Tibial nerve (tissue), 4 donors: ENCODE results near the gene MUC2. TPM values are rescaled to one million over a fixed set of nuclear protein-coding genes. Genes with fewer than 3 reads are reported as not detected.

Experiments used
- DNase-seq, 2 donors: peaks; one replicate each; pipeline ENCODE4 v3.0.0-alpha.2; 2019; ENCODE audit warnings: low spot score in 2 of 2
- H3K27ac ChIP-seq, 4 donors: fragments of 200-600 bp; sonication (generic) in 3 of 4; one replicate each; pipeline ENCODE4 v1.5.1; 2017 to 2019; ENCODE audit warnings: mild to moderate bottlenecking in 1 of 4
- H3K27me3 ChIP-seq, 2 donors: fragments of 200-600 bp; sonication (generic) in 1 of 2; one replicate each; pipeline versions ENCODE4 v1.5.1 to v1.6.0; 2017 to 2019
- H3K36me3 ChIP-seq, 3 donors: fragments of 200-600 bp; sonication (generic); one replicate each; pipeline ENCODE4 v1.5.1; 2018 to 2019
- H3K4me1 ChIP-seq, 4 donors: fragments of 200-600 bp; sonication (generic) in 3 of 4; one replicate each; pipeline ENCODE4 v1.5.1; 2017 to 2019
- H3K4me3 ChIP-seq, 4 donors: fragments of 200-600 bp; sonication (generic) in 3 of 4; one replicate each; pipeline ENCODE4 v1.5.1; 2017 to 2019; ENCODE audit warnings: mild to moderate bottlenecking in 1 of 4, moderate library complexity in 1 of 4
- H3K9me3 ChIP-seq, 4 donors: fragments of 200-600 bp; sonication (generic) in 3 of 4; one replicate each; pipeline ENCODE4 v1.5.1; 2017 to 2019
- EP300 ChIP-seq, 2 donors: sonication (generic); formaldehyde crosslinking; IDR thresholded peaks; one replicate each; pipeline ENCODE4 v1.6.1; 2017; ENCODE audit warnings: antibody characterized with exemption in 2 of 2, mild to moderate bottlenecking in 1 of 2
- POLR2A ChIP-seq, 2 donors: fragments of 450-650 bp; IDR thresholded peaks; one replicate each; pipeline ENCODE4 v1.6.1; 2017; ENCODE audit warnings: antibody characterized with exemption in 2 of 2, mild to moderate bottlenecking in 2 of 2, moderate library complexity in 2 of 2
- WGBS, 2 donors: methylation state at CpG; one replicate each; pipeline ENCODE4 v1.1.5; 2018; 5-methylcytosine and 5-hydroxymethylcytosine counted together
- total RNA-seq, 4 donors: library from RNA; depleted of rRNA; stranded (reverse); fragments of >200 nt; gene quantifications; one replicate each; pipeline ENCODE4 v1.1.0, GENCODE V29; 2016
- TF ChIP-seq, protein P1 (sequence below), 5 experiments: fragments of 200-600 bp in 3 of 5; fragments of 450-650 bp in 2 of 5; sonication (generic) in 3 of 5; IDR thresholded peaks; one replicate each; pipeline ENCODE4 v1.5.1; 2016 to 2019; ENCODE audit warnings: antibody characterized with exemption in 5 of 5, mild to moderate bottlenecking in 3 of 5, moderate library complexity in 2 of 5

MUC2 gene
- total RNA-seq, 4 donors from 2014 or later: not detected

DNA sequence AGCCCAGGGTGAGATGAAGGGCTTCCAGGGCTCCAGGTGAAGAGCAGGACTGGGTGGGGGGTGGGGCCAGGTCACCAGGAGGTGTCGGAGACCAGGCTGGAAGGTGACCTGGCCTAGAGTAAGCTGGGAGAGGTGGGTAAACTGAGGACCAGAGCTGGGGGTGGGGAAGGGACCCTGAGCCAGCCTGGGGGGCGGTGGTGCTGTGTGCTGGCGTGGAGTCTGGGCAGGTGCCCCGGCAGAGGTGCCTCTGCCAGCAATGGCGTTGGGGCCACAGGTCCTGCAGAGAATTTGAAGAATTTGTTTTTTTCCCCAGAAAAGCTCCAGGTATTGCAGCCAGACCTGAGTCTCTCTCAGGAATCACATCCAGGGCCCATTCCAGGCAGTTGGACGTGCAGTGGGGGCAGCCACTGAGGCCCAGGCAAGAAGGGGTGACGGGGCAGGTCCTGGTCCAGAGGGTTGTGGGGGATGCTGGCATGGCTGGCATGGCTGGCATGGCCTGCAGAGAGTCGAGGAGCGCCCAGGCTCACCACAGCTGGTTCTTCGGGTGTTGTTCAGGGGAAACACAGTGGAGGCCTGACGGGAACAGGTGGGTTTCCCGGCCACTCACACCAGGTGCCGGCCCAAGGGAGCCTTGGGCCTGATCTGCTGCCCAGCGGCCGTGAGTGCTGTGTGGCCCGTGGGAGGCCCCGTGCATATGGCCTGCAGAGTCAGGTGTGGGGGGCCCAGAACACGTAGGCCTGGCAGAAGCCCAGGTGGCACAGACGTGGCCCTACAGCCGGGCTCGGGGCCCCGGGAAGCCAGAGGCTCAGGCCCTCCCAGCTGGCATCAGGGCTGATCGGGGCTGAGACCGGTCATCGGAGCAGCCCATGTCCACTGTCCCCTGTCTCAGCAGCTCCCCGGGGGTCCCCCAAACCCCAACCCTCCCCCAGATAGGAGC lies 31.8 kb upstream of the MUC2 start:
- H3K27me3 ChIP-seq: peaks cover 0 to 51% of the 10 kb centered on the region in 2 donors
- H3K9me3 ChIP-seq: no peaks in the 10 kb centered on the region
- no peaks in the 10 kb centered on the region for H3K4me1 ChIP-seq
- DNase-seq: no peak
- no peak for TF ChIP-seq POLR2A (IDR thresholded peaks at IDR 0.05)
- TF ChIP-seq, protein P1, sequence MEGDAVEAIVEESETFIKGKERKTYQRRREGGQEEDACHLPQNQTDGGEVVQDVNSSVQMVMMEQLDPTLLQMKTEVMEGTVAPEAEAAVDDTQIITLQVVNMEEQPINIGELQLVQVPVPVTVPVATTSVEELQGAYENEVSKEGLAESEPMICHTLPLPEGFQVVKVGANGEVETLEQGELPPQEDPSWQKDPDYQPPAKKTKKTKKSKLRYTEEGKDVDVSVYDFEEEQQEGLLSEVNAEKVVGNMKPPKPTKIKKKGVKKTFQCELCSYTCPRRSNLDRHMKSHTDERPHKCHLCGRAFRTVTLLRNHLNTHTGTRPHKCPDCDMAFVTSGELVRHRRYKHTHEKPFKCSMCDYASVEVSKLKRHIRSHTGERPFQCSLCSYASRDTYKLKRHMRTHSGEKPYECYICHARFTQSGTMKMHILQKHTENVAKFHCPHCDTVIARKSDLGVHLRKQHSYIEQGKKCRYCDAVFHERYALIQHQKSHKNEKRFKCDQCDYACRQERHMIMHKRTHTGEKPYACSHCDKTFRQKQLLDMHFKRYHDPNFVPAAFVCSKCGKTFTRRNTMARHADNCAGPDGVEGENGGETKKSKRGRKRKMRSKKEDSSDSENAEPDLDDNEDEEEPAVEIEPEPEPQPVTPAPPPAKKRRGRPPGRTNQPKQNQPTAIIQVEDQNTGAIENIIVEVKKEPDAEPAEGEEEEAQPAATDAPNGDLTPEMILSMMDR (IDR thresholded peaks at IDR 0.05): no peak
- TF ChIP-seq EP300 (IDR thresholded peaks at IDR 0.05): no peak
- WGBS, 2 donors: 84 to 87% methylated on average over 16 to 26 of the region's 26 CpGs
- H3K4me3 ChIP-seq: no peak overlapping the region
- no peak overlapping the region for H3K27ac ChIP-seq
- H3K36me3 ChIP-seq: no peaks in the 10 kb centered on the region

DNA sequence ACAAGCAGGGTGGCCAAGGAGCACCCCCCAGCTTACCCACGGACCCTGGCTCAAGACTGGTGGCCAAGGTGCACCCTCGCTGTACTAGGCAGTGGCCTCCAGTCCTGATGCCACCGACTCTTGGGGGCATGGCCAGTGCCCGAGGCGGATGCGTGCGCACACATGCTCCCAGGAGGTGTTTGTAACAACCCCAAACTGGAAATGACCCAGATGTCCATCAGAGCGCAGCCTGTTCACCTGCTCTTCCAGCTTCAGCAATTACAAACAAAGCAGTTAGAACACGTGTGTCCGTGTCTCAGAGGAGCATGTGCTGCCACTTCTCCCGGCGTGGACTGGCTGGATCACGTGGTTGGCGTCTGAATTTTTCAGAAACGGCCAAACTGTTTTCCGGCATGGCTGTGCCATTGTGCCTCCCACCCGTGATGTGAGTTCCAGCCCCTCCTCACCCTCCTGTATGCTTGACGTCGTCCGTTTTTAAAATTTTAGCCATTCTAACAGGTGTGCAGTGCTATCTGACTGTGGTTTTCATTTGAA lies 31.0 kb upstream of the MUC2 start:
- DNase-seq: no peak

DNA sequence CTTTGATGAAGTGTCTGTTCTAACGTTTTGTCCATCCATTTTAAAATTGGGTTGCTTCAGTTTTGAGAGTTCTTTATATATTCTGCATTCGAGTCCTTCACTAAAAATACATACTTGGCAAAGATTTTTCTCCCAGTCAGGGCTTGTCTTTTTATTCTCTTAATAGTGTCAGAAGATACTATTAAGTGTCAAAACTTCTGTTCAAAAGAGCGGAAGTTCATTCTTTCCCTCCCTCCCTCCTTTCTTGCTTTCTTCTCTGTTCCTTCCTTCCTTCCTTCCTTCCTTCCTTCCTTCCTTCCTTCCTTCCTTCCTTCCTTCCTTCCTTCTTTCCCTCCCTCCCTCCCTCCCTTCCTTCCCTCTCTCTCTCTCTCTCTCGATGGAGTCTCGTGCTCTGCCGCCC lies 30.5 kb upstream of the MUC2 start:
- 67 to 75% methylated on average over 6 of the region's 6 CpGs for WGBS, 2 donors
- DNase-seq: no peak
- H3K4me1 ChIP-seq: no peaks in the 10 kb centered on the region
- H3K36me3 ChIP-seq: no peaks in the 10 kb centered on the region
- no peaks in the 10 kb centered on the region for H3K9me3 ChIP-seq
- no peak overlapping the region for H3K4me3 ChIP-seq
- TF ChIP-seq, protein P1 (IDR thresholded peaks at IDR 0.05): no peak
- no peak for TF ChIP-seq POLR2A (IDR thresholded peaks at IDR 0.05)
- H3K27me3 ChIP-seq: peaks cover 0 to 58% of the 10 kb centered on the region in 2 donors
- no peak overlapping the region for H3K27ac ChIP-seq

More for the DNA sequence above, 31.0 kb upstream of the MUC2 start:
- Histone ChIP-seq H3K27ac (no peak overlapping the region), H3K27me3 (peaks cover 0 to 53% of the 10 kb centered on the region in 2 donors), H3K36me3 (no peaks in the 10 kb centered on the region), H3K9me3 (no peaks in the 10 kb centered on the region), H3K4me3 (no peak overlapping the region), H3K4me1 (no peaks in the 10 kb centered on the region)
- no peak for TF ChIP-seq POLR2A (IDR thresholded peaks at IDR 0.05)
- TF ChIP-seq EP300 (IDR thresholded peaks at IDR 0.05): no peak
- TF ChIP-seq, protein P1 (IDR thresholded peaks at IDR 0.05): no peak
- WGBS, 2 donors: 86 to 87% methylated on average over 19 to 20 of the region's 20 CpGs

DNA sequence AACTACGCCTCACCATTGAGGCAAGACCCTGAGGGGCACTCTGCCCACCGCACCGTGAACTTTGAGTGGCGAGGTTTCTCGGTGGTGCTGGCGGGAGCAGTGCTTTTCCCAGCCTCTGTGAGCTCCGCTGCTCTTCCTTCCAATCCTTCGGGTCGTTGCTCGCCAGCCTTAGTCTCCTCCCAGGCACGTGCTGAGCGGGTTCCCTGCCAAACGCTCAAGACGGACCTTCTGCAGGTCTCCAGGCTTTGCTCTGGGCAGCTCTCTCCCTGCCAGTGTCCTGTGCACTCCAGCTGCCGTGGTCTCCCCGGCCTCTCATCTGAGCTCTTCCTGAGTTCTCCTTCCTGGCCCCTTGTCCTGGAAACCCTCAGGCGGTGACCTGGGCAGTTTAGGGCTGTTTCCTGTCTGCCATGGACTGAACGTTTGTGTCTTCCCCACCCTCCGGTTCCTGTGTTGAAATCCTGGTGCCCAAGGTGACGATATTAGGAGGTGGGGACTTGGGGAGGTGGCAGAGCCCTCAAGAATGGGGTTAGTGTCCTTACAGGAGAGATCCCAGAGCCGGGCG lies 27.0 kb upstream of the MUC2 start:
- H3K4me3 ChIP-seq: no peak overlapping the region
- H3K27me3 ChIP-seq: peaks cover 0 to 50% of the 10 kb centered on the region in 2 donors
- H3K27ac ChIP-seq: no peak overlapping the region
- TF ChIP-seq EP300 (IDR thresholded peaks at IDR 0.05) (no peak), POLR2A (IDR thresholded peaks at IDR 0.05) (no peak)
- TF ChIP-seq, protein P1 (IDR thresholded peaks at IDR 0.05): no peak
- no peak for DNase-seq
- H3K9me3 ChIP-seq: no peaks in the 10 kb centered on the region
- H3K4me1 ChIP-seq: no peaks in the 10 kb centered on the region
- H3K36me3 ChIP-seq: no peaks in the 10 kb centered on the region
- WGBS, 2 donors: 58 to 61% methylated on average over 17 to 20 of the region's 22 CpGs
